HFFc6 (cell line): ENCODE results near the gene TEX29. TPM values are rescaled to one million over a fixed set of nuclear protein-coding genes. Genes with fewer than 3 reads are reported as not detected.

ENCODE experiments used
- DNase-seq: peaks from one replicate; pipeline ENCODE4 v3.0.0-alpha.2; 2018
- H3K27ac Mint-ChIP-seq: 2 replicates; pipeline ENCODE4 v1.8.0; 2020; ENCODE audit warnings: mild to moderate bottlenecking, mixed read lengths
- H3K27me3 Mint-ChIP-seq: 2 replicates; pipeline ENCODE4 v1.8.0; 2021; ENCODE audit warnings: mild to moderate bottlenecking, moderate library complexity, mixed read lengths; ENCODE audit not compliant: insufficient read depth
- H3K36me3 Mint-ChIP-seq: 2 replicates; pipeline ENCODE4 v1.8.0; 2021; ENCODE audit warnings: low read depth, mixed read lengths
- H3K4me1 Mint-ChIP-seq: 2 replicates; pipeline ENCODE4 v1.8.0; 2020; ENCODE audit warnings: low read depth, mixed read lengths
- H3K4me3 Mint-ChIP-seq: 2 replicates; pipeline ENCODE4 v1.8.0; 2020; ENCODE audit warnings: mild to moderate bottlenecking, moderate library complexity, mixed read lengths
- H3K9me3 Mint-ChIP-seq: 2 replicates; pipeline ENCODE4 v1.8.0; 2020; ENCODE audit warnings: mild to moderate bottlenecking, mixed read lengths
- long read RNA-seq: library from polyadenylated mRNA; unstranded; transcript quantifications from one replicate; pipeline ENCODE4 v2.0.0, GENCODE V29; 2019
- total RNA-seq, 6 experiments: library from RNA; stranded (reverse); fragmentation: NEBNext Ultra II Directional; extraction: Animal tissue kit (Norgen Biotek cat#: 25700); gene quantifications; 2 replicates in 1 of 6; 3 replicates in 5 of 6; pipeline ENCODE4 v1.2.3, GENCODE V29; 2021
- TF ChIP-seq, protein P1 (sequence below): fragments of 200-600 bp; sonication (generic); IDR thresholded peaks from 2 replicates; pipeline ENCODE4 v1.5.0; 2021; ENCODE audit warnings: antibody characterized with exemption, mild to moderate bottlenecking

Gene TEX29
- under 1 TPM in 1 of 6 experiments, not detected in 5; 0.41 TPM for total RNA-seq
- long read RNA-seq: 0 reads

DNA sequence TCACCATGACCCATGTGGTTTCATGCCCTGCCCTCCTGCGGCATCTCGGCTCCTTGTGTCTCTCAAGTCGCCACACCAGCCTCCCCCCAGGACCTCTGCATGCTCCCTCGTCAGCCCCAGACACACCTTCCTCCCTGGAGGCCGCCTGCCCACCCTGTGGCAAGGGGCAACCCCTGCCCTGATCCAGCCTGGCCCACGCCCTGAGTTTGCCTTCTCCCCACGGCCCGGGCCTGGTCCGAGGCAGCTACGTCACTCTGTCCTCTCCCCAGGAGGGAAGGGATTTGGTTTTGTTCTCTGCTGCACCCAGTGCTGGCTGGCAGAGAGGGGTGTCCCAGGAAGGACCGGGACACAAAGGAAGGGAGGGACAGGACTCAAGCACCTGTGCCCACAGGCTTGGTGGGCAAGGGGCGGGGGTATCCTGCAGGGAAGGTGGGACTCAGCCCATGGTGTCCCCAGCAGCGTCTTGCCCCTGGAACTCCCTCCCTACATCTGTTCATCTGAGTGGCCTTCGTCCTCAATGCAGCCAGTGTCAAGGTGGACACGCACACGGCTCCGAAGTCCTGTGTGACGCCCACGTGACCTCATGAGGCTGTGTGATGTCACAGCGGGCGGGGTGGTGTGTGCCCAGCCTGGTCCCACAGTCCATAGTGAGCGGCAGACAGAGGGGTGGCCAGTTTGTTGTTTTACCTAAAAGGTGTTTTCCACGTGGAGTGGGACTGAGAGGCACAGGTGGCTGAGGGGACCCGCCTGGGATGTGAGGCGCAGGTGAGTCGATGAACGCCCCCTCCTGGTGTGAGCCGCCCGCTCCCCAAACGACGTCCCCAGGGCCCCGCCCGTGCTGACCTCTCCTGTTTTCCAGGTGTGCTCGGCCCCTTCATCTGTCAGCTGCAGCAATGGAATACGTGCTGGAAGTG is at the start of gene TEX29:
TEX29 (plus strand) TSS at position 645 of the 914 bp plus-strand sequence; CDS start at position 894, 249 bp downstream.
- H3K4me1 Mint-ChIP-seq: peaks cover under 1% of the 10 kb centered on the region
- no peaks in the 10 kb centered on the region for H3K9me3 Mint-ChIP-seq
- TF ChIP-seq, protein P1, sequence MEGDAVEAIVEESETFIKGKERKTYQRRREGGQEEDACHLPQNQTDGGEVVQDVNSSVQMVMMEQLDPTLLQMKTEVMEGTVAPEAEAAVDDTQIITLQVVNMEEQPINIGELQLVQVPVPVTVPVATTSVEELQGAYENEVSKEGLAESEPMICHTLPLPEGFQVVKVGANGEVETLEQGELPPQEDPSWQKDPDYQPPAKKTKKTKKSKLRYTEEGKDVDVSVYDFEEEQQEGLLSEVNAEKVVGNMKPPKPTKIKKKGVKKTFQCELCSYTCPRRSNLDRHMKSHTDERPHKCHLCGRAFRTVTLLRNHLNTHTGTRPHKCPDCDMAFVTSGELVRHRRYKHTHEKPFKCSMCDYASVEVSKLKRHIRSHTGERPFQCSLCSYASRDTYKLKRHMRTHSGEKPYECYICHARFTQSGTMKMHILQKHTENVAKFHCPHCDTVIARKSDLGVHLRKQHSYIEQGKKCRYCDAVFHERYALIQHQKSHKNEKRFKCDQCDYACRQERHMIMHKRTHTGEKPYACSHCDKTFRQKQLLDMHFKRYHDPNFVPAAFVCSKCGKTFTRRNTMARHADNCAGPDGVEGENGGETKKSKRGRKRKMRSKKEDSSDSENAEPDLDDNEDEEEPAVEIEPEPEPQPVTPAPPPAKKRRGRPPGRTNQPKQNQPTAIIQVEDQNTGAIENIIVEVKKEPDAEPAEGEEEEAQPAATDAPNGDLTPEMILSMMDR: no peak
- H3K27ac Mint-ChIP-seq: no peak within 1 kb of the TSS
- H3K27me3 Mint-ChIP-seq: peaks cover 11% of the 10 kb centered on the region
- no peaks in the 10 kb centered on the region for H3K36me3 Mint-ChIP-seq
- no peak for DNase-seq
- no peak within 1 kb of the TSS for H3K4me3 Mint-ChIP-seq

DNA sequence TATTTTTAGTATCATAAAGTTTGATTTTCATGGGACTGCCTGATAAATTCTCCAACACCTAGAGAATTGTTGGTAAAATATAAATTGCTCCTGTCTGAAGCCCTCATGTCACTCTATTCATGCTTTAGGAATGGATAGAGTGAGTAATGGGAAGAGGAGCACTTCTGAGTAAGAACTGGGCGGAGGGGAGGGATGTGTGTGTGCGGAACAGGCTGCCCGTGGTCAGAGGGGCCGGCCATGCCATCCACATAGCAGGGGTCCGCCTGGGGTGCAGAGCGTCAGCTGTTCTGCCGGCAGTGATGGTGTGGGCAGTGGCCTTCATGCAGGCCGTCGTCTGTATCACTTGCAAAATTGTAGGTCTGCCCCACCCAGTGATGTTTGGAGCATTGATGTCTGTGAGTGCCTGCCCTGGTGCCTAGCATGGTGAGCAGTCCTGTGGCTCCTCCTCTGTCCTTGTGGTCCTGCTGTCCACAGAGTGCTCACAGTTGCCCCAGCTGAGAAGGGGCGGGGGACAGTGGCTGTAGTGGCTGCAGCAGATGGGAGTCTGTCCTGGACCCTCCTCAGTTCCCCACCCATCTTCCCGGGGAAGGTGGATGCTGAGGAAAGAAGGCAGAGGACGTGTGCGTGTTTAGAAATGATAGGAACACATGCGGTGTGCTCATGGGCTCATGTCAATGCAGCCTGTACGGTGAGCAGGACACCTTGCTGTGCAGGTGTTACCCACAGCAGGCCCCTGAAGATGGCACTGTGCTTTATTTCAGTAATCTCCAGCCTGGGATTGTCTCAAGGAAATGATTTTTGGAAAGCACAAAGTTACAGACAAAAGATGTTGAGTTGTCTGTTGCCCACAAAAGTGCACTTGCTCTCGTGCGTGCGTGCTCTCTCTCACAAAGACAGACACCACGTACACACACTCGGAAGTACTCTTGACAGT is 49.4 kb upstream of the TEX29 start:
- TF ChIP-seq, protein P1: no peak
- no peaks in the 10 kb centered on the region for H3K9me3 Mint-ChIP-seq
- peak overlapping the region; percentile 84 for H3K27ac Mint-ChIP-seq
- peaks cover 34% of the 10 kb centered on the region for H3K4me1 Mint-ChIP-seq
- no peaks in the 10 kb centered on the region for H3K27me3 Mint-ChIP-seq
- peaks cover 26% of the 10 kb centered on the region for H3K36me3 Mint-ChIP-seq
- peak; percentile 53 for DNase-seq
- H3K4me3 Mint-ChIP-seq: peak overlapping the region; percentile 82

DNA sequence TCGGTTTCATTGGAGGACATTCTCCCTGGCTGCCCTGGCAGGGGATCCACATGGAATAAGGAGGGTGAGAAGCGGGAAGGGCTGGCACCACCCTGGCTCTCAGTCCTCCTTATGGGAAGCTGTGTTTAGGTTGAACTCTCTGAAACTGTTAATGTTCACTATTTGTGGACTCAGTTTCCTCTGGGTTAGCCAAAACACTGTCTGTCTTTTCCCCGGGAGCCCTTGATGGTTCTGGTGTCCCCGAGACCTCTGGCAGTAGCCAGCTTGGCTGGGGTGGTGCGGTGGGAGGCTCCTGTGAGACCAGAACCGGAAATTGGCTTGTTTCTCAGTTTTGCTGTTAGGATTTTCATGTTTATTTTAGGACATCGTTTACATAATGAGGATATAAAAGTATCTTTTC is 48.3 kb upstream of the TEX29 start:
- no peak overlapping the region for H3K27ac Mint-ChIP-seq

DNA sequence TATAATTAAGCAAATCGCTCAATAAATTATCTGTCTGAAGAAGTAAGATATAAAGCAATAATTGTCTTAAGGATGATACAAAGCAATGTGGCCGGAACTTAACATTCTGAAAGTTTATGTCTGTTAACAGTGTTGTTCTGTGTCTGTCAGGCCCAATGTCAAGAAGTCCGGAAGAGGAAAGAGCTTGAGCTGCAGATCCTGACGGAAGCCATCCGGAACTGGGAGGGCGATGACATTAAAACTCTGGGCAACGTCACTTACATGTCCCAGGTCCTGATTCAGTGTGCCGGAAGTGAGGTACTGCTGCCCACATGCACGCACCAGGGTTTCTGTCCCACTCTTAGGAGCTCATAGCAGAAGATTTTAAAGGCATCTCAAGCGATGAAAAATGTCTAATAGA is 45.1 kb upstream of the TEX29 start:
- Mint-ChIP-seq H3K27me3 (no peaks in the 10 kb centered on the region), H3K4me1 (peaks cover 19% of the 10 kb centered on the region), H3K4me3 (no peak overlapping the region), H3K9me3 (no peaks in the 10 kb centered on the region), H3K27ac (no peak overlapping the region), H3K36me3 (peaks cover 25% of the 10 kb centered on the region)
- TF ChIP-seq, protein P1: no peak
- no peak for DNase-seq

More for the DNA sequence above, 48.3 kb upstream of the TEX29 start:
- no peak overlapping the region for H3K4me3 Mint-ChIP-seq
- no peak for DNase-seq
- H3K36me3 Mint-ChIP-seq: peaks cover 22% of the 10 kb centered on the region
- H3K4me1 Mint-ChIP-seq: peaks cover 30% of the 10 kb centered on the region
- H3K27me3 Mint-ChIP-seq: no peaks in the 10 kb centered on the region
- TF ChIP-seq, protein P1: no peak
- H3K9me3 Mint-ChIP-seq: no peaks in the 10 kb centered on the region

DNA sequence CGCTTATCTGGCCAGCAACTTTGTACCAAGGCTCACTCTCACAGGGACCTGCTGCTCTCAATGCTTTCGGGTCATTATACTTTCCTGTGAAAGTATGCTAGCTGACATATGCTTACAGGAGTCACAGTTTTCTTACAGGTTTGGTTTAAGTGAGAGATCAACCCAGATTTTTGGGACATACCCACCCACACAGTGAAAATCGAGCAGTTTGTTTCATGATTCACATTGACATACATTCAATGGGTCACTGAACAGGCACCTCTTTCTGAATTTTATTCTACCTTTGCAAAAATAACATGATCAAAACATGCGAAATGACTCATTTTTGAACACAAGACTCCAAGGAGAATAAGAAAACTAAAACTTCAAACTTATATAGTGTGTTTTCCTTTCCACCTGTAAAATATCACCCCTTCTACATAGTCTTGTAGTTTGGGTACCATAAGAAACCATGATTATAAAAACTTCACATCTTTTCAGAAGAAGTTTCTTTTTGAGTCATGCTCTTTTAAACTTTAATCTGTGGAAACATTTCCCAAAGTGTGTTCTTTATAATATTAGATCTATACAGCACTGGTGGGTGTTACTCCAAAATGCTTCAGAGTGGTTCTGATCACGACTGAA is 44.3 kb upstream of the TEX29 start:
- TF ChIP-seq, protein P1: no peak
- no peak for DNase-seq
- Mint-ChIP-seq H3K4me3 (no peak overlapping the region), H3K9me3 (no peaks in the 10 kb centered on the region), H3K27ac (no peak overlapping the region), H3K4me1 (peaks cover 19% of the 10 kb centered on the region), H3K36me3 (peaks cover 31% of the 10 kb centered on the region), H3K27me3 (no peaks in the 10 kb centered on the region)
